Ishikawa (cell line): ENCODE results near the gene CRMP1.

Experiments used
- CEBPB ChIP-seq: IDR thresholded peaks from 2 replicates; pipeline ENCODE4 v1.6.1; 2012
- EGR1 ChIP-seq: IDR thresholded peaks from 2 replicates; pipeline ENCODE4 v1.6.1; 2012
- EP300 ChIP-seq: IDR thresholded peaks from 2 replicates; pipeline ENCODE4 v1.6.1; 2012; ENCODE audit warnings: borderline replicate concordance
- MAX ChIP-seq: IDR thresholded peaks from 2 replicates; pipeline ENCODE4 v1.6.1; 2012
- NFIC ChIP-seq: IDR thresholded peaks from 2 replicates; pipeline ENCODE4 v1.6.1; 2012
- TAF1 ChIP-seq: IDR thresholded peaks from 2 replicates; pipeline ENCODE4 v1.6.1; 2012; ENCODE audit warnings: low read depth, mild to moderate bottlenecking
- USF1 ChIP-seq: IDR thresholded peaks from 2 replicates; pipeline ENCODE4 v1.6.1; 2012
- YY1 ChIP-seq: IDR thresholded peaks from 2 replicates; pipeline ENCODE4 v1.6.1; 2012; ENCODE audit warnings: low read depth
- ZBTB7A ChIP-seq: IDR thresholded peaks from 2 replicates; pipeline ENCODE4 v1.6.1; 2012; ENCODE audit warnings: low read depth
- TF ChIP-seq, protein P1 (sequence below): IDR thresholded peaks from 2 replicates; pipeline ENCODE4 v1.6.1; 2012; ENCODE audit warnings: low read depth, mild to moderate bottlenecking

DNA sequence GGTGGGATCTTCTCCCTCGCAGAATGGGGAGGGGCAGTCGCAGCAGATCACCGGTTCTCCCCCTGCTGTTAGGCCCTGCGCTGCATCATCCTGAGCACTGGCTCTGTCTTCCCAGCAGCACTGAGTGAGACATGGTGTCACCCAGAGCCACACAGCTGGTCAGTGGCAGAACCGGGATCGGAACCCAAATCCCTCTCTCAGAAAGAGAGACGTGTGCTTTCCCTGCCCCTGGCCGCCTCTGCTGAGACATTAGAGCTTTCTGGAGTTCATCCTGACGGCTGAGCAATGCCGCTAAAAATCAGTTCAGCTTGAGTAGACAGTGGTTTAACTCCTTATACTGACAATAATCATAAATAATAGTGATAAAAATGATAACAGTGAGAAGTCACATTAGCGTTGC lies 93.9 kb downstream of the CRMP1 start:
- TF ChIP-seq EP300 (no peak), CEBPB (no peak), USF1 (no peak), EGR1 (no peak), ZBTB7A (no peak), YY1 (no peak), TAF1 (no peak), MAX (no peak), NFIC (no peak)
- TF ChIP-seq, protein P1, sequence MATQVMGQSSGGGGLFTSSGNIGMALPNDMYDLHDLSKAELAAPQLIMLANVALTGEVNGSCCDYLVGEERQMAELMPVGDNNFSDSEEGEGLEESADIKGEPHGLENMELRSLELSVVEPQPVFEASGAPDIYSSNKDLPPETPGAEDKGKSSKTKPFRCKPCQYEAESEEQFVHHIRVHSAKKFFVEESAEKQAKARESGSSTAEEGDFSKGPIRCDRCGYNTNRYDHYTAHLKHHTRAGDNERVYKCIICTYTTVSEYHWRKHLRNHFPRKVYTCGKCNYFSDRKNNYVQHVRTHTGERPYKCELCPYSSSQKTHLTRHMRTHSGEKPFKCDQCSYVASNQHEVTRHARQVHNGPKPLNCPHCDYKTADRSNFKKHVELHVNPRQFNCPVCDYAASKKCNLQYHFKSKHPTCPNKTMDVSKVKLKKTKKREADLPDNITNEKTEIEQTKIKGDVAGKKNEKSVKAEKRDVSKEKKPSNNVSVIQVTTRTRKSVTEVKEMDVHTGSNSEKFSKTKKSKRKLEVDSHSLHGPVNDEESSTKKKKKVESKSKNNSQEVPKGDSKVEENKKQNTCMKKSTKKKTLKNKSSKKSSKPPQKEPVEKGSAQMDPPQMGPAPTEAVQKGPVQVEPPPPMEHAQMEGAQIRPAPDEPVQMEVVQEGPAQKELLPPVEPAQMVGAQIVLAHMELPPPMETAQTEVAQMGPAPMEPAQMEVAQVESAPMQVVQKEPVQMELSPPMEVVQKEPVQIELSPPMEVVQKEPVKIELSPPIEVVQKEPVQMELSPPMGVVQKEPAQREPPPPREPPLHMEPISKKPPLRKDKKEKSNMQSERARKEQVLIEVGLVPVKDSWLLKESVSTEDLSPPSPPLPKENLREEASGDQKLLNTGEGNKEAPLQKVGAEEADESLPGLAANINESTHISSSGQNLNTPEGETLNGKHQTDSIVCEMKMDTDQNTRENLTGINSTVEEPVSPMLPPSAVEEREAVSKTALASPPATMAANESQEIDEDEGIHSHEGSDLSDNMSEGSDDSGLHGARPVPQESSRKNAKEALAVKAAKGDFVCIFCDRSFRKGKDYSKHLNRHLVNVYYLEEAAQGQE: no peak
